ENCODE measurements around the gene ISM1. TPM values are rescaled to one million over a fixed set of nuclear protein-coding genes. Genes with fewer than 3 reads are reported as not detected.

The ISM1 gene
- total RNA-seq, 1 experiment from 2014 or later = 0.20 TPM

DNA sequence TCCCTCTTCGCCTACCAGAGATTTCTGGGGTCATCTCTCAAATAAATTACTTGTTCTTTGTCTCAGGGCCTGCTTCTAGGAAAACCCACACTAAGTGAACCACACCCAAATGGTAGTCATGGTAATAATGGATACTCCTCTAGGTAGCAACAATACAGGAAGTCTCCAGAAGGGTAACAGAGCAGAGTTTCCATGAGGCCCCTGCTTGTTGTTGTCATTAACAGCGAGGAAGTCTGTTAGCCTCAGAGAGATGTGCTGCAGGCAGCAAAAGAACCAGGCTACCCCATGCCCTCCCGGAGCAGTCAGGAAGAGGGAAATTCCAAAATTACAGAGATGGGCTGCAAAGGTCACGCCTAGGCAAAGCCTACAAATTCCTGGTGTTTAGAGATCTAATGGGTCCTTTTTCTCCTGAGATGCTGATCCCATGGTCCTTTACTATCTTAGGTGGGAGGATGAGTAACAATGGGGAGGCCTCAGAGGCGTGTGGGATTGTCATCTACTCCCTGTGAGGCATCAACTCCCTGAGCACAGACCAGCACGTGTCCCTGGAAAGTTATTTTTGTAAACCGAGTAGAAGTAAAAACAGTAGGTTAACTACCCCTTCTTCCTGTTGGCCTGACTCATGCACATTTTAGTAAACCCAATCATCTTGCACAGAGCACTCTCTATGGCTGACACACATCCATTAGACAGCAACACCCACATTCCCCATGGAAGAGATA is 10.1 kb downstream of the ISM1 start:
- no peaks in the 10 kb centered on the region for H3K4me1 ChIP-seq (ENCODE audit: insufficient read depth, low read length)
- H3K27ac ChIP-seq (ENCODE audit: insufficient read length, low read depth, low read length) = no peak overlapping the region
- H3K4me2 ChIP-seq (ENCODE audit: insufficient read depth, insufficient read length, low read length) = no peak overlapping the region
- WGBS (ENCODE audit: extremely low coverage, insufficient read length, low lambda C conversion rate) = no CpG with 5 or more reads among the region's 7 CpGs
- H3K36me3 Mint-ChIP-seq (ENCODE audit: insufficient read depth in 1 of 3, low read depth in 3 of 3) = no peaks in the 10 kb centered on the region
- H3K79me2 ChIP-seq (ENCODE audit: insufficient read depth, low read length) = no peaks in the 10 kb centered on the region
- H3K79me1 ChIP-seq (ENCODE audit: insufficient read depth, low read depth, low read length, poor library complexity, severe bottlenecking) = no peaks in the 10 kb centered on the region
- no peak overlapping the region for H3K14ac ChIP-seq (ENCODE audit: insufficient read depth, low read length)
- H3K9me3 Mint-ChIP-seq = no peaks in the 10 kb centered on the region; a peak in 2 of 5 replicates
- no peak overlapping the region for H2BK5ac ChIP-seq (ENCODE audit: insufficient read length, low read length)
- peaks cover 11% of the 10 kb centered on the region for H3K27me3 Mint-ChIP-seq (ENCODE audit: low read depth)
- no peaks in the 10 kb centered on the region for H3K9me3 ChIP-seq (ENCODE audit: control insufficient read depth, low read depth, low read length)
- no peak overlapping the region for H3T11ph ChIP-seq (ENCODE audit: low read length)
- H4K5ac ChIP-seq (ENCODE audit: insufficient read length, low read depth, low read length) = no peak overlapping the region
- no peak overlapping the region for H4K8ac ChIP-seq (replicated peaks; ENCODE audit: insufficient read length, low read depth, low read length)
- H3K23me2 ChIP-seq (ENCODE audit: insufficient read length, low read depth, low read length, poor library complexity, severe bottlenecking) = no peaks in the 10 kb centered on the region
- H3K27ac Mint-ChIP-seq = no peak overlapping the region
- H4K91ac ChIP-seq (ENCODE audit: insufficient read length, low read depth, low read length) = no peak overlapping the region
- no peak overlapping the region for H3K4ac ChIP-seq (ENCODE audit: low read depth, low read length)
- H2BK20ac ChIP-seq (ENCODE audit: low read depth, low read length, poor library complexity, severe bottlenecking) = no peak overlapping the region
- no peak overlapping the region for H3K4me3 Mint-ChIP-seq
- H2BK120ac ChIP-seq (ENCODE audit: low read depth, low read length, poor library complexity, severe bottlenecking) = no peak overlapping the region
- no peak overlapping the region for H2AFZ ChIP-seq (ENCODE audit: low read length)
- H3K4me1 Mint-ChIP-seq = peaks cover 4 to 12% of the 10 kb centered on the region in 2 experiments
- no peak overlapping the region for H3K23ac ChIP-seq (ENCODE audit: insufficient read length, low read depth, low read length)
- no peak overlapping the region for H3K56ac ChIP-seq (ENCODE audit: insufficient read length, low read depth, low read length)
- H3K27me3 ChIP-seq (ENCODE audit: insufficient read depth, low read length) = no peaks in the 10 kb centered on the region
- no peak overlapping the region for H3K9ac ChIP-seq (ENCODE audit: extremely low read depth, insufficient read length, low read length)
- TF ChIP-seq CTCF (conservative IDR thresholded peaks at IDR 0.05) = no peak
- no peak overlapping the region for H2BK12ac ChIP-seq (ENCODE audit: insufficient read length, low read depth, low read length)
- H2BK15ac ChIP-seq (ENCODE audit: low read depth, low read length) = no peak overlapping the region
- no peak overlapping the region for H2AK5ac ChIP-seq (ENCODE audit: insufficient read length, low read length)
- DNase-seq = no peak
- H4K20me1 ChIP-seq (ENCODE audit: control insufficient read depth, insufficient read depth, insufficient read length) = no peaks in the 10 kb centered on the region
- H3K18ac ChIP-seq (ENCODE audit: insufficient read length, low read depth, low read length) = no peak overlapping the region

All from H9 (cell line).